GM12878 (cell line): Measurements from ENCODE around the gene LIX1L. TPM values are rescaled to one million over a fixed set of nuclear protein-coding genes. Genes with fewer than 3 reads are reported as not detected.

Experiments used
- ATAC-seq: fragments of 200-7000 bp; cut with Tn5 transposase; 3 replicates; pipeline ENCODE4 v1.9.1; 2020; ENCODE audit warnings: mild to moderate bottlenecking, moderate library complexity
- BruUV-seq: library from RNA; stranded (reverse); fragments of 400-500 nt; replicated peaks from 2 replicates; lab custom pipeline; 2021; lab: Mats Ljungman, UMichigan
- CTCF ChIA-PET: fragments of 300-600 bp; sonication (Branson Sonifier 250); formaldehyde crosslinking; extraction: SDS; loops from one replicate; lab custom pipeline; 2021; ENCODE audit warnings: inconsistent platforms; lab: Yijun Ruan, JAX
- POLR2A ChIA-PET: fragments of 350-600 bp; formaldehyde crosslinking; extraction: SDS; loops from one replicate; lab custom pipeline; 2021; ENCODE audit warnings: inconsistent platforms; lab: Charles Lee
- RAD21 ChIA-PET: fragments of 300-600 bp; sonication (Branson Sonifier 250); formaldehyde crosslinking; loops from one replicate; lab custom pipeline; 2023; ENCODE audit warnings: antibody characterized with exemption; ENCODE audit not compliant: unreplicated experiment; lab: Charles Lee
- SMC1A ChIA-PET: fragments of 300-600 bp; sonication (Branson Sonifier 250); formaldehyde crosslinking; loops from one replicate; lab custom pipeline; 2023; ENCODE audit not compliant: unreplicated experiment, uncharacterized antibody; lab: Charles Lee
- DNase-seq: peaks from one replicate; pipeline ENCODE4 v3.0.0-alpha.2; 2011; ENCODE audit warnings: low read depth, low spot score
- FAIRE-seq: peaks from 3 replicates; lab custom pipeline; 2011; peaks lifted over from hg19 to GRCh38; lab: Jason Lieb, UNC
- H2AFZ ChIP-seq: 2 replicates; pipeline ENCODE4 v1.6.0; 2011; ENCODE audit warnings: low read depth, low read length, control low read depth; ENCODE audit not compliant: control insufficient read depth
- H3K27ac ChIP-seq: 2 replicates; pipeline ENCODE4 v1.5.1; 2011; ENCODE audit warnings: control low read depth; ENCODE audit not compliant: control insufficient read depth, insufficient read depth
- H3K27me3 ChIP-seq, 2 experiments: replicated peaks in 1 of 2; 2 replicates each; pipeline versions ENCODE4 v1.6.0 to v1.6.1; 2011; ENCODE audit warnings: low read length in 1 of 2; ENCODE audit not compliant: control insufficient read depth in 2 of 2, insufficient read depth in 2 of 2
- H3K36me3 ChIP-seq, 2 experiments: 2 replicates each; pipeline ENCODE4 v1.5.1; 2011; ENCODE audit warnings: low read length in 1 of 2; ENCODE audit not compliant: control insufficient read depth in 2 of 2, insufficient read depth in 2 of 2
- H3K4me1 ChIP-seq: 2 replicates; pipeline ENCODE4 v1.6.1; 2011; ENCODE audit warnings: mild to moderate bottlenecking, low read length, moderate library complexity, mixed read lengths; ENCODE audit not compliant: control insufficient read depth, insufficient read depth
- H3K4me2 ChIP-seq: 2 replicates; pipeline ENCODE4 v1.6.0; 2011; ENCODE audit warnings: control low read depth; ENCODE audit not compliant: control insufficient read depth, insufficient read depth
- H3K4me3 ChIP-seq: fragments of 200-600 bp; sonication (generic); 2 replicates; pipeline ENCODE4 v1.5.1; 2016
- H3K79me2 ChIP-seq: 2 replicates; pipeline ENCODE4 v1.6.0; 2011; ENCODE audit warnings: low read length; ENCODE audit not compliant: control insufficient read depth, insufficient read depth
- H3K9ac ChIP-seq: 2 replicates; pipeline ENCODE4 v1.8.0; 2011; ENCODE audit warnings: low read length, control low read depth, mixed read lengths; ENCODE audit not compliant: control insufficient read depth, insufficient read depth
- H3K9me3 ChIP-seq: replicated peaks from 3 replicates; pipeline ENCODE4 v1.5.1; 2011; ENCODE audit warnings: mild to moderate bottlenecking, low read length; ENCODE audit not compliant: control insufficient read depth, insufficient read depth
- H4K20me1 ChIP-seq: 2 replicates; pipeline ENCODE4 v1.6.0; 2011; ENCODE audit not compliant: control insufficient read depth, insufficient read depth
- BRCA1 ChIP-seq: IDR thresholded peaks from 2 replicates; pipeline ENCODE4 v1.6.1; 2011; ENCODE audit warnings: low read depth, low read length, improper control_type of control experiment
- CREB1 ChIP-seq: IDR thresholded peaks from 2 replicates; pipeline ENCODE4 v1.6.1; 2012; ENCODE audit warnings: low read depth, mild to moderate bottlenecking, inconsistent platforms
- ESRRA ChIP-seq: IDR thresholded peaks from 2 replicates; pipeline ENCODE4 v1.6.1; 2012; ENCODE audit warnings: mild to moderate bottlenecking, low read length, improper control_type of control experiment
- HDAC2 ChIP-seq: fragments of 200-600 bp; sonication (generic); IDR thresholded peaks from 2 replicates; pipeline ENCODE4 v1.6.1; 2017
- IKZF1 ChIP-seq: fragments of 450-650 bp; conservative IDR thresholded peaks from 2 replicates; pipeline ENCODE4 v1.6.1; 2017; ENCODE audit warnings: antibody characterized with exemption, mild to moderate bottlenecking
- IKZF2 ChIP-seq, 2 experiments: fragments of 450-650 bp; IDR thresholded peaks; 2 replicates each; pipeline ENCODE4 v1.6.1; 2017; ENCODE audit warnings: mild to moderate bottlenecking in 2 of 2, moderate library complexity in 2 of 2
- MYC ChIP-seq: IDR thresholded peaks from 2 replicates; pipeline ENCODE4 v1.6.1; 2011; ENCODE audit warnings: mild to moderate bottlenecking, low read length, moderate library complexity, inconsistent platforms; ENCODE audit not compliant: insufficient read depth, insufficient replicate concordance, insufficient read length, severe bottlenecking
- ZSCAN29 ChIP-seq: fragments of 450-650 bp; IDR thresholded peaks from 2 replicates; pipeline ENCODE4 v1.6.1; 2017; ENCODE audit warnings: mild to moderate bottlenecking, moderate library complexity
- WGBS: methylation state at CpG from one replicate; pipeline ENCODE4 v1.1.6; 2016; ENCODE audit warnings: low lambda C conversion rate; ENCODE audit not compliant: insufficient replicate concordance, insufficient coverage; ENCODE audit errors: missing lambda C conversion rate; 5-methylcytosine and 5-hydroxymethylcytosine counted together
- in situ Hi-C: fragments of 300-500 bp; cut with MboI; formaldehyde crosslinking; loops from 9 replicates; pipeline ENCODE4 v1.14.3; 2018; ENCODE audit warnings: mixed read lengths
- intact Hi-C: fragments of 100-400 bp; cut with micrococcal nuclease; formaldehyde crosslinking; loops from one replicate; pipeline ENCODE4 v1.14.2; 2022; ENCODE audit not compliant: unreplicated experiment
- polyA plus RNA-seq, 11 experiments: library from polyadenylated mRNA; depleted of rRNA in 4 of 11; unstranded in 6 of 11; stranded (reverse) in 5 of 11; fragments of >200 nt; fragmentation: Nextera tagmentation in 4 of 11; fragmentation: Illumina TruSeq in 1 of 11; extraction: Ambion mirVana in 4 of 11; extraction: Trizol in 1 of 11; gene quantifications; 1 replicate in 1 of 11; 2 replicates in 10 of 11; pipeline versions ENCODE4 v1.2.1 to v1.2.3, GENCODE V29; 2011 to 2016; ENCODE audit warnings: inconsistent platforms in 2 of 11, missing spikeins in 2 of 11, low read depth in 1 of 11
- total RNA-seq, 4 experiments: library from RNA; depleted of rRNA in 3 of 4; stranded (reverse); fragments of >200 nt in 3 of 4; fragmentation: Illumina TruSeq in 1 of 4; extraction: Trizol in 1 of 4; gene quantifications; 2 replicates each; pipeline versions ENCODE4 v1.2.1 to v1.2.3, GENCODE V29; 2013 to 2021
- TF ChIP-seq, protein P1 (sequence below): fragments of 150-350 bp; IDR thresholded peaks from 2 replicates; pipeline ENCODE4 v1.6.1; 2014; ENCODE audit warnings: mild to moderate bottlenecking, low read depth, low read length
- TF ChIP-seq, protein P2 (sequence below): fragments of 450-650 bp; IDR thresholded peaks from 2 replicates; pipeline ENCODE4 v1.6.1; 2017; ENCODE audit warnings: mild to moderate bottlenecking, low read depth, inconsistent platforms; ENCODE audit not compliant: poor library complexity, severe bottlenecking
- TF ChIP-seq, protein P3 (sequence below): IDR thresholded peaks from 2 replicates; pipeline ENCODE4 v1.6.1; 2011; ENCODE audit warnings: borderline replicate concordance, low read depth, mild to moderate bottlenecking, moderate library complexity, low read length; ENCODE audit not compliant: insufficient read depth, poor library complexity, severe bottlenecking

LIX1L gene
- total and polyA plus RNA-seq, 10 of the 15 experiments (the other 5 are each of a cell fraction or from before 2014, with no cell fraction given), result 5.5 to 48.2 (median 15.3) TPM

DNA sequence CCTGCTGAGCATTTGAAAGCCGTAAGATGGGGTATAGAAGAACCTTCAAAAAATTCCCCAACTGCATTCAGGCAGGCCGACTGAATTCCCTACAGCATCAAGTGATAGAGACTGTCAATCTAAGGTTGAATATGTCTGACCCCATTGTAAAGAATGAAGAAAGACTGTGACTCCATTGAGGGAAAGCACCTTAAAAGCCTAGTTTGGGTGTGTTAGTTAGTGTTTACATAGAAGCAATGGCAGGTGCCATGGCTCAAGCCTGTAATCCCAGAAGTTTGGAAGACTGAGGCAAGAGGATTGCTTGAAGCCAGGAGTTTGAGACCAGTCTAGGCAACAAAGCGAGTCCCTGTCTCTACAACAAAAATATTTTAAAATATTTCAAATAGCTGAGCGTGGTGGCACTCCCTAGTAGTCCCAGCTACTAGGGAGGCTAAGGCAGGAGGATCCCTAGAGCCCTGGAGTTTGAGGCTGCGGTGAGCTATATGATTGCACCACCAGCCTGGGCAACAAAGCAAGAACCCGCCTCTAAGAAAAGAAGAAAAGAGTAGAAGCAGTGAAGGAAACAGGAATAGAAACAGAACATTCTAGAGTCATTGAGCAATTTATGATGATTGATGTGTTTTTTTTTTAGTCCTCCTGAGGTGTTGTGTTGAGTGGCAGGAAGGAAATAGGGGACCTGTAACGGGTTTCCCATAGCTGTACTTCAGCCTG, 22.1 kb upstream of the LIX1L start (continued):
- TF ChIP-seq, protein P1, sequence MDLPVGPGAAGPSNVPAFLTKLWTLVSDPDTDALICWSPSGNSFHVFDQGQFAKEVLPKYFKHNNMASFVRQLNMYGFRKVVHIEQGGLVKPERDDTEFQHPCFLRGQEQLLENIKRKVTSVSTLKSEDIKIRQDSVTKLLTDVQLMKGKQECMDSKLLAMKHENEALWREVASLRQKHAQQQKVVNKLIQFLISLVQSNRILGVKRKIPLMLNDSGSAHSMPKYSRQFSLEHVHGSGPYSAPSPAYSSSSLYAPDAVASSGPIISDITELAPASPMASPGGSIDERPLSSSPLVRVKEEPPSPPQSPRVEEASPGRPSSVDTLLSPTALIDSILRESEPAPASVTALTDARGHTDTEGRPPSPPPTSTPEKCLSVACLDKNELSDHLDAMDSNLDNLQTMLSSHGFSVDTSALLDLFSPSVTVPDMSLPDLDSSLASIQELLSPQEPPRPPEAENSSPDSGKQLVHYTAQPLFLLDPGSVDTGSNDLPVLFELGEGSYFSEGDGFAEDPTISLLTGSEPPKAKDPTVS, result peak; percentile 95

DNA sequence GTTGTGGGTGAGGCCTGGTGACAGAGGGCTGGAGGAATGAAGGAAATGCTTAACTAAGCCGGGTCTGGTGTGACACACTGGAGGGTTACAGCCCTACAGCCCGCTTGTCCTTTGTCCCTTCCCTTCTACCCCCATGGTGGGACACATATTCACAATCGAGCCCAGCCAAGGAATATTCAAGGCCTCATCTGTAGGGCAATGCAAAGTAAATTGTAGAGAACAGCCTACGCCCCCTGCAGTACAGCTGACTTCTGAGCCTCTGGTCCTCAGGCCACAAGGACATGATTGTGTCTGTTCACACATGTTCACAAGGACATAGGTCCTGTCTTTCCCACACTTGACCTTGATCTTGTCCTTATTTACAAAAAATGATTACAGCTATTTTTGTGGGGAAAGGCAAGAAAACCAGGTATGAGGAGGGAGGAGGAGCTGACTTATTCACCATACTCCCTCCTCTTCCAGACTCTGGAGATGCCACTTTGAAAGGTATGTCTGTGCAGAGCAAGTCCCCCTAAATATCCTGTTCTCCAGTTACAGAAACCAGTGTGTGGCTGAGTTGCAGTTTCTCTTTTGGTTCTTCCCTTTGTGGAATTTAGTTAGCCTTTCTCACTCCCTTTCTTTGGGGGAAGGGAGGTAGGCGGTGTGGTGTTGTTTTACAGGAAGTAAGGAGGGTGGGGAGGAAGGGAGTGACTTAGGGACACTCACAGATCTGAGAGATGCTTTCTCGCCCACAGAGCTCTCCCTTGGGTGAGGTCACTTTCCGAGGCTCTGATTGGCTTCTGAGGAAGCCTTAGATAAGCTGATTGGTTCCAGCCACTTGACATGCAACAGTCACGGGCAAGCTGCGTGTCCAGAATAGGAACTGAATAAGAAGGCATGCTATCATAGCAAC, 21.3 kb upstream of the LIX1L start:
- no TSS peak for BruUV-seq
- Histone ChIP-seq H2AFZ (peak overlapping the region; percentile 86), H3K9me3 (no peaks in the 10 kb centered on the region), H3K4me2 (peak overlapping the region; percentile 95), H3K79me2 (no peaks in the 10 kb centered on the region), H4K20me1 (no peaks in the 10 kb centered on the region), H3K27me3 (no peaks in the 10 kb centered on the region), H3K27ac (peak overlapping the region; percentile 99), H3K4me3 (no peak overlapping the region; the same call in 1 of the 2 replicates), H3K4me1 (peaks cover 54% of the 10 kb centered on the region), H3K36me3 (no peaks in the 10 kb centered on the region), H3K9ac (peak overlapping the region; percentile 77)
- intact Hi-C loops (no loop called here), in situ Hi-C loops (no loop called here)
- RAD21 ChIA-PET, result interaction anchor here (0.5 to 7.9 kb wide), 20 partner anchors 9 to 134 kb away, joined by 3 to 136 read pairs (median 14); partner anchors contain the start of genes ANKRD34A, LIX1L, NUDT17 and PIAS3
- CTCF ChIA-PET, result interaction anchor here (0.6 to 9.4 kb wide), 19 partner anchors 10 to 133 kb away, joined by 3 to 361 read pairs (median 4); partner anchors contain the start of genes ANKRD34A, ANKRD35, LIX1L and NUDT17
- peak; percentile 99 for DNase-seq
- FAIRE-seq, result peak; percentile 78
- POLR2A ChIA-PET, result interaction anchor here (0.7 to 6.5 kb wide), 15 partner anchors 11 to 120 kb away, joined by 3 to 102 read pairs (median 12); partner anchors contain the start of genes ANKRD34A, LIX1L, PIAS3 and POLR3GL
- SMC1A ChIA-PET, result interaction anchor here (0.6 to 10.9 kb wide), 24 partner anchors 8 to 289 kb away, joined by 3 to 244 read pairs (median 6); partner anchors contain the start of genes ANKRD34A, LIX1L, NUDT17 and PIAS3
- WGBS, result 1% methylated on average over 9 of the region's 9 CpGs
- peak; percentile 92 for ATAC-seq
- TF ChIP-seq CREB1, result peak; percentile 74
- 0 out of 2 replicates have a peak, but pooled peaks have one; percentile 16 for TF ChIP-seq ESRRA
- no peak for TF ChIP-seq BRCA1
- TF ChIP-seq IKZF2 (IDR thresholded peaks at IDR 0.05), result peak; percentile 96
- no peak for TF ChIP-seq HDAC2
- peak; percentile 90 for TF ChIP-seq IKZF1
- no peak for TF ChIP-seq MYC
- TF ChIP-seq, protein P2, sequence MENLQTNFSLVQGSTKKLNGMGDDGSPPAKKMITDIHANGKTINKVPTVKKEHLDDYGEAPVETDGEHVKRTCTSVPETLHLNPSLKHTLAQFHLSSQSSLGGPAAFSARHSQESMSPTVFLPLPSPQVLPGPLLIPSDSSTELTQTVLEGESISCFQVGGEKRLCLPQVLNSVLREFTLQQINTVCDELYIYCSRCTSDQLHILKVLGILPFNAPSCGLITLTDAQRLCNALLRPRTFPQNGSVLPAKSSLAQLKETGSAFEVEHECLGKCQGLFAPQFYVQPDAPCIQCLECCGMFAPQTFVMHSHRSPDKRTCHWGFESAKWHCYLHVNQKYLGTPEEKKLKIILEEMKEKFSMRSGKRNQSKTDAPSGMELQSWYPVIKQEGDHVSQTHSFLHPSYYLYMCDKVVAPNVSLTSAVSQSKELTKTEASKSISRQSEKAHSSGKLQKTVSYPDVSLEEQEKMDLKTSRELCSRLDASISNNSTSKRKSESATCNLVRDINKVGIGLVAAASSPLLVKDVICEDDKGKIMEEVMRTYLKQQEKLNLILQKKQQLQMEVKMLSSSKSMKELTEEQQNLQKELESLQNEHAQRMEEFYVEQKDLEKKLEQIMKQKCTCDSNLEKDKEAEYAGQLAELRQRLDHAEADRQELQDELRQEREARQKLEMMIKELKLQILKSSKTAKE, result peak; percentile 41
- TF ChIP-seq, protein P3, sequence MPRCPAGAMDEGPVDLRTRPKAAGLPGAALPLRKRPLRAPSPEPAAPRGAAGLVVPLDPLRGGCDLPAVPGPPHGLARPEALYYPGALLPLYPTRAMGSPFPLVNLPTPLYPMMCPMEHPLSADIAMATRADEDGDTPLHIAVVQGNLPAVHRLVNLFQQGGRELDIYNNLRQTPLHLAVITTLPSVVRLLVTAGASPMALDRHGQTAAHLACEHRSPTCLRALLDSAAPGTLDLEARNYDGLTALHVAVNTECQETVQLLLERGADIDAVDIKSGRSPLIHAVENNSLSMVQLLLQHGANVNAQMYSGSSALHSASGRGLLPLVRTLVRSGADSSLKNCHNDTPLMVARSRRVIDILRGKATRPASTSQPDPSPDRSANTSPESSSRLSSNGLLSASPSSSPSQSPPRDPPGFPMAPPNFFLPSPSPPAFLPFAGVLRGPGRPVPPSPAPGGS, result peak; percentile 14
- no peak for TF ChIP-seq ZSCAN29
